ENCODE results near the gene LYSMD4. TPM values are rescaled to one million over a fixed set of nuclear protein-coding genes. Genes with fewer than 3 reads are reported as not detected.
A peak's percentile ranks its signal among the peaks of the same experiment; 100 is the strongest.
"Not testable (repeated sequence)": the region's sequence is repeated elsewhere in the genome, so short reads cannot be mapped to it uniquely, and the experiment has no call there.

The LYSMD4 gene
- 4.8 TPM for polyA plus RNA-seq (2013, experiment 1 of 2)
- 5.0 TPM for polyA plus RNA-seq (2013, experiment 2 of 2)

GRCh38 chr15:99733268-99734039 lies at the start of gene LYSMD4:
Gene LYSMD4, minus strand, starts transcription at chr15:99733437. Its CDS starts 1,438 bp downstream, at chr15:99731999.
- 19% methylated on average over 61 of the region's 69 CpGs for WGBS, 2 experiments (ENCODE audit: insufficient coverage in 2 of 2)
- H3K9me3 ChIP-seq (ENCODE audit: control insufficient read depth, low read length): no peaks in the 10 kb centered on the region
- peak within 1 kb of the TSS; percentile 34 for H3K27ac ChIP-seq (ENCODE audit: low read depth, low read length, severe bottlenecking)
- H3K4me1 ChIP-seq (ENCODE audit: control insufficient read depth, insufficient read depth, low read length, poor library complexity, severe bottlenecking): peaks cover 8% of the 10 kb centered on the region
- peaks cover 7% of the 10 kb centered on the region for H3K36me3 ChIP-seq (ENCODE audit: control insufficient read depth, insufficient read depth, low read length)
- peak within 1 kb of the TSS; percentile 72 for H3K4me3 ChIP-seq (ENCODE audit: extremely low read depth, insufficient read depth, low read length, poor library complexity, severe bottlenecking)

GRCh38 chr15:99782029-99782428 lies 48.8 kb upstream of the LYSMD4 start:
- not testable (repeated sequence) for H3K36me3 ChIP-seq (ENCODE audit: control insufficient read depth, insufficient read depth, low read length); H3K4me1 ChIP-seq (ENCODE audit: control insufficient read depth, insufficient read depth, low read length, poor library complexity, severe bottlenecking); H3K9me3 ChIP-seq (ENCODE audit: control insufficient read depth, low read length); H3K4me3 ChIP-seq (ENCODE audit: extremely low read depth, insufficient read depth, low read length, poor library complexity, severe bottlenecking); H3K27ac ChIP-seq (ENCODE audit: low read depth, low read length, severe bottlenecking)
- WGBS, 2 experiments (ENCODE audit: insufficient coverage in 2 of 2): no CpG with 5 or more reads among the region's 4 CpGs

GRCh38 chr15:99777144-99777543 lies 43.9 kb upstream of the LYSMD4 start:
- H3K9me3 ChIP-seq (ENCODE audit: control insufficient read depth, low read length): no peaks in the 10 kb centered on the region
- no peak overlapping the region for H3K4me3 ChIP-seq (ENCODE audit: extremely low read depth, insufficient read depth, low read length, poor library complexity, severe bottlenecking)
- WGBS, 2 experiments (ENCODE audit: insufficient coverage in 2 of 2): no CpG with 5 or more reads among the region's 1 CpG
- no peaks in the 10 kb centered on the region for H3K4me1 ChIP-seq (ENCODE audit: control insufficient read depth, insufficient read depth, low read length, poor library complexity, severe bottlenecking)
- no peaks in the 10 kb centered on the region for H3K36me3 ChIP-seq (ENCODE audit: control insufficient read depth, insufficient read depth, low read length)
- no peak overlapping the region for H3K27ac ChIP-seq (ENCODE audit: low read depth, low read length, severe bottlenecking)

- H3K4me1 ChIP-seq (ENCODE audit: control insufficient read depth, insufficient read depth, low read length, poor library complexity, severe bottlenecking): no peaks in the 10 kb centered on the region
- H3K9me3 ChIP-seq (ENCODE audit: control insufficient read depth, low read length): no peaks in the 10 kb centered on the region
- H3K27ac ChIP-seq (ENCODE audit: low read depth, low read length, severe bottlenecking): no peak overlapping the region
- no peaks in the 10 kb centered on the region for H3K36me3 ChIP-seq (ENCODE audit: control insufficient read depth, insufficient read depth, low read length)
- WGBS, 2 experiments (ENCODE audit: insufficient coverage in 2 of 2): no CpG with 5 or more reads among the region's 3 CpGs
- no peak overlapping the region for H3K4me3 ChIP-seq (ENCODE audit: extremely low read depth, insufficient read depth, low read length, poor library complexity, severe bottlenecking)
Observed at GRCh38 chr15:99764522-99764921, 31.3 kb upstream of the LYSMD4 start.

- WGBS, 2 experiments (ENCODE audit: insufficient coverage in 2 of 2): 100% methylated on average over 1 of the region's 2 CpGs; no CpG with 5 or more reads in 1 of the 2 experiments
- Histone ChIP-seq H3K27ac (ENCODE audit: low read depth, low read length, severe bottlenecking) (no peak overlapping the region), H3K9me3 (ENCODE audit: control insufficient read depth, low read length) (no peaks in the 10 kb centered on the region), H3K36me3 (ENCODE audit: control insufficient read depth, insufficient read depth, low read length) (no peaks in the 10 kb centered on the region), H3K4me1 (ENCODE audit: control insufficient read depth, insufficient read depth, low read length, poor library complexity, severe bottlenecking) (no peaks in the 10 kb centered on the region), H3K4me3 (ENCODE audit: extremely low read depth, insufficient read depth, low read length, poor library complexity, severe bottlenecking) (no peak overlapping the region)
Observed at GRCh38 chr15:99763827-99764226, 30.6 kb upstream of the LYSMD4 start.

GRCh38 chr15:99762288-99762687 lies 29.1 kb upstream of the LYSMD4 start:
- no CpG with 5 or more reads among the region's 1 CpG for WGBS, 2 experiments (ENCODE audit: insufficient coverage in 2 of 2)
- no peak overlapping the region for H3K27ac ChIP-seq (ENCODE audit: low read depth, low read length, severe bottlenecking)
- H3K36me3 ChIP-seq (ENCODE audit: control insufficient read depth, insufficient read depth, low read length): no peaks in the 10 kb centered on the region
- no peak overlapping the region for H3K4me3 ChIP-seq (ENCODE audit: extremely low read depth, insufficient read depth, low read length, poor library complexity, severe bottlenecking)
- H3K4me1 ChIP-seq (ENCODE audit: control insufficient read depth, insufficient read depth, low read length, poor library complexity, severe bottlenecking): no peaks in the 10 kb centered on the region
- no peaks in the 10 kb centered on the region for H3K9me3 ChIP-seq (ENCODE audit: control insufficient read depth, low read length)

GRCh38 chr15:99755692-99756409 lies 22.6 kb upstream of the LYSMD4 start:
- H3K27ac ChIP-seq (ENCODE audit: low read depth, low read length, severe bottlenecking): no peak overlapping the region
- no peaks in the 10 kb centered on the region for H3K9me3 ChIP-seq (ENCODE audit: control insufficient read depth, low read length)
- H3K36me3 ChIP-seq (ENCODE audit: control insufficient read depth, insufficient read depth, low read length): no peaks in the 10 kb centered on the region
- H3K4me1 ChIP-seq (ENCODE audit: control insufficient read depth, insufficient read depth, low read length, poor library complexity, severe bottlenecking): no peaks in the 10 kb centered on the region
- 0 to 14% methylated on average over 2 to 4 of the region's 7 CpGs for WGBS, 2 experiments (ENCODE audit: insufficient coverage in 2 of 2)
- no peak overlapping the region for H3K4me3 ChIP-seq (ENCODE audit: extremely low read depth, insufficient read depth, low read length, poor library complexity, severe bottlenecking)

GRCh38 chr15:99753066-99753465 lies 19.8 kb upstream of the LYSMD4 start:
- no peak overlapping the region for H3K4me3 ChIP-seq (ENCODE audit: extremely low read depth, insufficient read depth, low read length, poor library complexity, severe bottlenecking)
- no peaks in the 10 kb centered on the region for H3K4me1 ChIP-seq (ENCODE audit: control insufficient read depth, insufficient read depth, low read length, poor library complexity, severe bottlenecking)
- H3K36me3 ChIP-seq (ENCODE audit: control insufficient read depth, insufficient read depth, low read length): no peaks in the 10 kb centered on the region
- H3K27ac ChIP-seq (ENCODE audit: low read depth, low read length, severe bottlenecking): no peak overlapping the region
- no CpG with 5 or more reads among the region's 4 CpGs for WGBS, 2 experiments (ENCODE audit: insufficient coverage in 2 of 2)
- no peaks in the 10 kb centered on the region for H3K9me3 ChIP-seq (ENCODE audit: control insufficient read depth, low read length)

GRCh38 chr15:99752556-99752955 lies 19.3 kb upstream of the LYSMD4 start:
- Histone ChIP-seq H3K36me3 (ENCODE audit: control insufficient read depth, insufficient read depth, low read length) (no peaks in the 10 kb centered on the region), H3K4me3 (ENCODE audit: extremely low read depth, insufficient read depth, low read length, poor library complexity, severe bottlenecking) (no peak overlapping the region), H3K4me1 (ENCODE audit: control insufficient read depth, insufficient read depth, low read length, poor library complexity, severe bottlenecking) (no peaks in the 10 kb centered on the region), H3K9me3 (ENCODE audit: control insufficient read depth, low read length) (no peaks in the 10 kb centered on the region), H3K27ac (ENCODE audit: low read depth, low read length, severe bottlenecking) (no peak overlapping the region)
- WGBS, 2 experiments (ENCODE audit: insufficient coverage in 2 of 2): 89 to 94% methylated on average over 4 of the region's 4 CpGs

GRCh38 chr15:99750326-99750725 lies 17.1 kb upstream of the LYSMD4 start:
- H3K27ac ChIP-seq (ENCODE audit: low read depth, low read length, severe bottlenecking); H3K4me3 ChIP-seq (ENCODE audit: extremely low read depth, insufficient read depth, low read length, poor library complexity, severe bottlenecking); H3K4me1 ChIP-seq (ENCODE audit: control insufficient read depth, insufficient read depth, low read length, poor library complexity, severe bottlenecking); H3K9me3 ChIP-seq (ENCODE audit: control insufficient read depth, low read length); H3K36me3 ChIP-seq (ENCODE audit: control insufficient read depth, insufficient read depth, low read length): not testable (repeated sequence)
- 86 to 90% methylated on average over 2 to 5 of the region's 11 CpGs for WGBS, 2 experiments (ENCODE audit: insufficient coverage in 2 of 2)

- Histone ChIP-seq H3K4me1 (ENCODE audit: control insufficient read depth, insufficient read depth, low read length, poor library complexity, severe bottlenecking) (no peaks in the 10 kb centered on the region), H3K27ac (ENCODE audit: low read depth, low read length, severe bottlenecking) (no peak overlapping the region), H3K9me3 (ENCODE audit: control insufficient read depth, low read length) (no peaks in the 10 kb centered on the region), H3K4me3 (ENCODE audit: extremely low read depth, insufficient read depth, low read length, poor library complexity, severe bottlenecking) (no peak overlapping the region), H3K36me3 (ENCODE audit: control insufficient read depth, insufficient read depth, low read length) (no peaks in the 10 kb centered on the region)
- WGBS, 2 experiments (ENCODE audit: insufficient coverage in 2 of 2): 97 to 98% methylated on average over 4 to 6 of the region's 6 CpGs
Observed at GRCh38 chr15:99749386-99749785, 16.1 kb upstream of the LYSMD4 start.

All from mesodermal cell (in vitro differentiated cells).